Measurements from ENCODE around the gene CADM1. TPM values are rescaled to one million over a fixed set of nuclear protein-coding genes. Genes with fewer than 3 reads are reported as not detected.

Gene CADM1
- 10 to 100 TPM in 1 of 3 donors, 1 to 10 TPM in 1, under 1 TPM in 1; 0.67 to 11.7 (median 8.6) TPM for polyA plus RNA-seq

DNA sequence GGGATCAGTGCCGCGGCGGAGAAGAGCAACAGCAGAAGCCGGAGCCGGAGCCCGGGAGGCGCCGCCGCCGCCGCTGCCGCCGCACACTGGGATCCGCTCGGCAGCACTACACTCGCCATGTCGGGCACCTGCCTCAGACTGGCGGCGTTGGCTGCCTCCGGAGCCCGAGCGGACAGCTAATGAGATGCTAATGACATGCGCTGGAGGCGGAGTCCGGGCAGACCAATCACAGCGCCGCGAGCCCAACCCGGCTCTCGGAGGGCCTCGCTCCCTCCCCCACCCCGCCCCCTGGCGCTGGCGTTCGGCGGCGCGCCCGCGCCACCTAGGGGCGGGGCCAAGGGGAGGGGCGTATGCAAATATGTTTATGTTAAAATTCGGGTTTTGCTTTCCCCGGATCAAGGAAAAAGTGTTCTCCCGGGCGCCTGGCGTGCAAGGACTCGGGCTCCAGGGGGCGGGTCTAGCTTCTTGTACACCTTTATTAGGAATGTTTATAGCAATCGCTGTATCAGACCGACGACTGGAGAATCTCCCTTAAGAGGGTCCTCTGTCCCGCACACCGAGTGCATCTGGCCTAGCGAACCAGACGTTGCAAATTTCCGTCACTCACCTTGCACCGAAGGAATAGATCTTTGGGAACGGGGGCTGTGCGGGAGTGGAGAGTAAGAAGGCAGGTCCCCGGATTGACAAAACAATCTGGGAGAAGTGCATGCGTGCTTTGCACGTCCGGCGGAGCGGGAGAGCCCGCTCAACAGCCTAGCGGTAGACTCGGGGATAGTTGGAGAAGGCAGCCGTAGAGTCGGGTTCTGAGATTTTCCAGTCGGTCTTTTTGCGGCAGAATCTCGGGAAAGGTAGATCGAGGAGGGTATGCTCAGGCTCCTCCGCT lies at the start of gene CADM1:
Gene CADM1, minus strand, starts transcription at position 140 of the 883 bp plus-strand sequence.
- H3K27ac ChIP-seq (ENCODE audit: low read depth, low read length), result no peak within 1 kb of the TSS
- WGBS, 3 donors, result 0 to 2% (median 1%) methylated on average over 76 of the region's 76 CpGs

DNA sequence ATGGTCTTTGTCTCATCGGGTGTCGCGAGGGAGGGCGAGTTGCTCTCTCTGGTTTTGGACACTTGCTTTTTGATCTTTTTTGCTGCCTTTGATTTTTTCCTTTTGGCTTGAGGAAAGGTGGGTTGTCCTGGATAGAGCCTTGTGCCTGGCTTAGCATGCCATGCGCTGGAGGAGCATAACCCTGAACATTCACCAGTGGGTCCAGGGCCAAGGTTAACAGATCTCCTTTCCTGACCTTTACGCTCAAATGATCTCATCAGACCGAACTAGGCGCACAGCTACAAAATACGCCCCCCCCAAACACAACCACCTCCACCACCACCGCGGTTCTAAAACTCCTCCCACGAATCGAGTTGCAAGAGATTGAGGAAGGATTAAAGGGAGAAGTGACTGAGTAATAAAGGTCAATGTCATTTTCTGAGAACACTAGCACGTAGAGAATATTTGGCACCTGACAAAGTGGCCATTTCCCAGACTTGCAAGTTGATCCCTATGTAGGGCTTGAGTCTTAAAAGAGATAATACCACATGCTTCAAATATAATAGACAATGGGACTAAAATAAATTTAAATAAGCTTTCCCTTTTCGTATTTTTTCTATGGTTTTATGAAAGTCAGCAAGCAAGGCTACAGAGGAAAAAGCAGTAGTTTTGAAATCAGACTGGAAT lies 48.7 kb upstream of the CADM1 start:
- H3K27ac ChIP-seq (ENCODE audit: low read depth, low read length), result no peak overlapping the region
- 81 to 89% (median 86%) methylated on average over 15 of the region's 15 CpGs for WGBS, 3 donors

DNA sequence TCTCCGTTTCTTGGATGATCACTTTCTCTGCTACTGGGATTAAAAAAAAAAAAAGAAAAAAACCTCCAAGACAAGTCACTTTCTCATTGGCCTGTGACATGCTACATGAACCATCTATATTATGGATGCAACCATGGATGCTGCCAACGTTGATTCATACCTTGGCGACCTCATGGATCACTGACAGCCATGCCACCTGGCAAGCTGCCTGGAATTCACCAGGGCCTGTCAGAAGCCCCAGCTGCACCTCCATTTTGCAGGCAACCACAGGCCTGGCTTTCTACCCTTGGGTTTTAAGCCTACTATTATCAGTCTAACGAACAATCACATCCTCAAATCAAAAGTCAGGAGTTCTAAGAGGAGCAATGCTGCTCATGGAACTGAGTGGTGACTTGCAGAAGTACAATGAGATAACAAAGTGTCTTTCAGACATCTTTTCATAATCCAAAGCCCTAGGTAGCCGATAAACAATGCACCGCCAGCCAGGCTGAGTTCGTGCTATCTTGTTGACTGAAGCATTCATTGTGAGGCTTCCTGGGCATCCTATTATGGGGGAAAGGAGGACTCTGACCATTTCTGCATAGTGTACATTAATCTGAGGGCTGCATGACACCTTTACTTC lies 48.0 kb upstream of the CADM1 start:
- 80 to 91% (median 87%) methylated on average over 7 of the region's 7 CpGs for WGBS, 3 donors

DNA sequence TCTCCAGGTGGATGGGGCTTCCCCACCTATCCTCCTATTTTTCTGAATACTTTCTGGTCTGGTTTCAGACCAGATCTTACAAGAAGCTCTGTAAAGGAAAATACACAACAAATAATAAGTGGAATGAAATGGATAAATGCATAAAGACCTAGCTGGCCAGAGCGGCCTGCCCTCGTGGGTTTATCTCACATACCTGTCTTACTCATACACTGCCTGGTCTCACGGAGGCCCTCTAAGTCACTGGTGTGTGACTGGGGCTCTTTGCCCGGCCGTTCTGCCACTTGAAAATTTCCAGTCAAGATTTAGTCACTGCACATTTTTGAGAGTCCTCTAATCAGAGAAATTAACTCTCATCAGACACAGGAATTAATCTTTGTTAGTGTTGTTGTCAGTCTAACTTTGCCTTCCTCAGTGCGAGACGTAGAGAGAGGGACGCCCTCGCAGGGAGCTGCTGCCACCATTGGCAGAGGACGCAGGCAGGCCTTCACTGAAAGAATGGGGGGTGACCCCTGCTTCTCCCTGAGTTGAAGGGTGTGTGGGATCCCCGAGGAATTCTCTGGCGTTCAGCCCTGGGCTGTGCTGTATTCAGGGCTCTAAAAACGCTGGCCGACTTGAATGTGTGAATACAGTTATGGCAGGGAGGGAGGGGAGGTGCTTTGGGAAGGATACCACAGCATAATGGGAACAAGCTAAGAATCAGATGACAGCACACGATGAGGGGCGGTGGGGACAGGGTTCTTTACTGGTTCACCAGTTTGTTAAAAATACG lies 46.3 kb upstream of the CADM1 start:
- 79 to 84% (median 82%) methylated on average over 17 of the region's 17 CpGs for WGBS, 3 donors
- no peak overlapping the region for H3K27ac ChIP-seq (ENCODE audit: low read depth, low read length)

More for the DNA sequence above, 48.0 kb upstream of the CADM1 start:
- H3K27ac ChIP-seq (ENCODE audit: low read depth, low read length), result no peak overlapping the region

DNA sequence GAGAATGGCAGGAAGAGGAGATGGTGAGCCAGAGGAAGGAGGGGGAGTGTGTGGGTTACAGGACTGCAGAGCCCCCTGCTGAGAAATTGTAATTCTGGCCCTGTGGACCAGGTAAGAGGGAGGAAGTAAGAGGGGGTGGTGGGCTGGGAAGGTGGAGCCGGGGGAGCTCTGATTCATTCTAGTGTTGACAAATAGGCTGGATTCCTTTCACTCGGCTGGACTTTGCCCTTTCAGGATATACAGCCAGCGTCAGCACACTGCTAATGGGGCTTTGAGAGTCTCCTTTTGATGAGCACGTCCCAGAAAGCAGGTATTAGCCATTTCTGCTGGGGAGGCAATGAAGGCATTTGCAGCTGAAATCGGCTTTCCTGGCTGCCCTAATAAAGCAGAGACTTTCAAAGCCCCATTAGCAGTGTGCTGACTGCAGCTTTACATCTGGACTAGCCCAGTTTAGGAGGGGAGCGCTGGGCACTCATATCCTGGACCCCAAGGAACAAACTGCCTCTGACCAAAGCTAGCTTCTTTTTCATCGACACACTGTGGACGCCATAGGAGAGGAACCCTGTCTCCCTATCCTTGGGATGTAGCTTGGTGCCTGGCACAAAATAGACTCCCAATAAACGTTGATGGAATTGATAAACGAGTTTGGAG lies 44.8 kb upstream of the CADM1 start:
- whole genome bisulfite sequencing, 3 donors, result 20 to 37% (median 33%) methylated on average over 10 of the region's 10 CpGs
- H3K27ac ChIP-seq (ENCODE audit: low read depth, low read length), result no peak overlapping the region

DNA sequence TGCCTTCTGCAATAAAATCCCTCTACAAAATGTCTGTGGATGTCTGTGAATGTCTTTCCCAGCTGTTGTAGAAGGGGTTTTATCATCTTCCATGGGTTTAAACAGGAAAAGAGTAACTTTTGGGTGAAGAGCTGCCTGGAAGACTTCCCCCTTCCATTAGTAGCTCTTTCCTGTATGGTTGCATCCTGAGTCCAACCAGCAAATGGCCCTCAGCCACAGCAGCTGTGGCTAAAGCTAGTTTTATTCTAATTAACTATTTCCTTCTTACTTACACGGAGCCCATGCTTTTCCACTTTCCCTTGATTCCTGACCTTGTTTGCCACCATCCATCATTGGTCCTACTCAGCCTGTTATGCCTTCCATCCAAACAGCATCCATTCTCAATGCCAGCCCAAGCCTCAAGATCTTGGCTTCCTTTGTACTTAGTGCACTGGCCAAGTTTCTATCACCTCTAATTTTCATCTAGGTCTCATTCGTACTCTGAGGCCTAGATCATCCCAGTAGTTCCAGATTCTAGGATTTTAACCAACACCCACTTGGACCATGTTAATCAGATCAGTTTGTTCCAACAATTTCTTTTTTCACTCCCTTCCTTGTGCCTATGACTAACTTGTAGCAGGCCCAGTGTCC lies 41.5 kb upstream of the CADM1 start:
- no peak overlapping the region for H3K27ac ChIP-seq (ENCODE audit: low read depth, low read length)
- 51 to 53% (median 51%) methylated on average over 2 of the region's 2 CpGs for WGBS, 3 donors

DNA sequence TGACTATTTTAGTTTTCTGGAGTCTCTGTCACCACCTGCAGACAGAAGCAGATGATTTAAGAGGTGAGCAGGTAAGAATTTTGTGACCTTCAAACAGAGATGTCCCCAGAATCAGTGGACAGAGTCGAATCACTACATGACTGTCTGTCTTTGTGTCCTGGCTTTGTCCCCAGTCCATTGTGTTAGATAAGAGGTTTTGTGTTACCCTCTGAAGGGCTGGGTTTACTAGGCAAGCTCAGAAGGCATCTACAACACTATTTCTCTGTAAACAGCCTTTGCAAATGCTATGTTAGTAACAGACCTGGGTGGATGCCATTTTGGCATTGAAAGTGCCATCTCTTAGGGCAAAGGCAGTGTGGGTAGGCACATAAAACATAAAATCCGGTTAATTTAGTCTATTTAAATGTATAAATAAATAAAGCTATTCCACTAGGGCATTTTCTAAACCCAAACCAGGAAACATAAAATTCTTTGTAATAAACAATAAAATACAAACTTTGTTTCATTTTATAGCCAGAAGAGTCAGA lies 40.3 kb upstream of the CADM1 start:
- H3K27ac ChIP-seq (ENCODE audit: low read depth, low read length), result no peak overlapping the region
- 52 to 78% (median 69%) methylated on average over 2 of the region's 2 CpGs for WGBS, 3 donors

DNA sequence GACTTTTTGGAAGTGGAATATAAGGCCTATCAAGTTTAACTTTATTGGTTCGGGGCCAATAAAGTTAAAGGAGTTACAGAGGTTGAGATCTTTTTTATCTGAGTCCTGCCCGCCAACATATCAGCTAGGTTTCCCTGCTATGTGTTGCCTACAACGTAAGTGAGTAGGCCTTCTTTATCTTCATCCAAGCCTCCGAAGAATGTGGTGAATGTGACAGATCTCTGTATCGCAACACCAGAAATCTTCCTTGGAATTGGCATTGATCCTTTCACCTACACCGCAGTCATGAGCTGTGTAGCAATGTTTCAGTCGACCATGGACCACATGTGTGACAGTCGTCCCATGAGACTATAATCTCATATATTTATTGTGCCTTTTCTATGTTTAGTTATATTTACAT lies 37.3 kb upstream of the CADM1 start:
- no peak overlapping the region for H3K27ac ChIP-seq (ENCODE audit: low read depth, low read length)
- 70 to 92% (median 87%) methylated on average over 8 of the region's 8 CpGs for WGBS, 3 donors

DNA sequence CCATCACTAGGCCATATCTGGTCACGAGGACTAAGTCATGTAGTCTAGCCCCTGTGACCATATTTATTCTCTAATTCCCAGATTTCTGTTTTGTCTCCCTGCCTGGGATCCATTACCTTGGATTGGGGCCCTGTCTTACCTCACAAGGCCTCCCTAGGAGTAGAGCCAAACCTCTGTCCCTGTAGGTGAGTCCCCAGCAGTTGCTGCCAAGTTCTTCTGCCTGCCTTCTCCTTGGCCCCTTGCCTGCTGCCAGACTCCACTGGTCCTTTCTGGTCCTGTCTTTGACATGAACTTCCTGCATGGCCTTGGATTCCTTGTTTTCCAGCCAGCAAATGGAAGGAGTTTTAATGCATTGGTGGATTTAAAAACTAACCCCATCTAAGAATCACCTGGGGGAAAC lies 35.6 kb upstream of the CADM1 start:
- 87 to 100% (median 92%) methylated on average over 1 of the region's 1 CpG for WGBS, 3 donors

DNA sequence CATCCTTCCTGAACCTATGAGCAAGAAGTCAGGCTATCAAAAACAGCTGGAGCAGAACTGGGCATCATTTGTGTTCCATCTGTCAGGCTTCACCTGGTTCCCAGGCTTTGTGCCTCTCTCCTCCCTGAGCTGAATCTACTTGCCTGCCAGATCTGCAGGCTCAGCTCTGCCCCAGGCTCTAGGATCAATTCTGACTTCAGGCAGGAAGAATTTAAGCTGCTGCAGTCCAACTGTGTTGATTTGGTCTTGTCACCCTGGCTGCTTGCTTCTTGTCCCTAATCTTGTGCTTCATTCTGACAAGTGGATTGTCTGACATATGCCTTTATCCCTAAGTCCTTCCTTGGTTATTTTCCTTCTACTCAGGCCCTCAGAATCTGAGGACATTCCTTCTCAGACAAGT lies 31.6 kb upstream of the CADM1 start:
- H3K27ac ChIP-seq (ENCODE audit: low read depth, low read length), result no peak overlapping the region

More for the DNA sequence above, 35.6 kb upstream of the CADM1 start:
- H3K27ac ChIP-seq (ENCODE audit: low read depth, low read length), result no peak overlapping the region

DNA sequence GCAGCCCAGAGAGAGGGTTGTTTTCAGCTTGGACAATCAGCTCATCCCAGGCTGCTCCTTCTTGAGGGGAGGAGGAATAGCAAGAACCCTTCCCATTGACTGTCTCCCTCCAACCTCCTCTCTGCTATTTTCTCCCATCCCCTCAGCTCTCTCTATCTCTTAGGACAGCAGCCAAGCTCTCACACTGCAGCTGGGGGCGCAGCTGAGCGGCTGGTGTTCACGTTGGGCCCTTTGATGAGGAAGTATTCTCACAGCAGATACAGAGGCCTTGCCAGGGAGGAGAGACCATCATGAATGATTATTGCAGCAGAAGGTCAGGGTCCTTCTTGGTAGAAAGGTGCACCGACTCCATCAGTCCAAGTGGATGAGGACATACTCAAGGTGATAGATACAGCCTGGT lies 26.5 kb upstream of the CADM1 start:
- WGBS, 3 donors, result 42 to 54% (median 43%) methylated on average over 4 of the region's 4 CpGs
- H3K27ac ChIP-seq (ENCODE audit: low read depth, low read length), result no peak overlapping the region

DNA sequence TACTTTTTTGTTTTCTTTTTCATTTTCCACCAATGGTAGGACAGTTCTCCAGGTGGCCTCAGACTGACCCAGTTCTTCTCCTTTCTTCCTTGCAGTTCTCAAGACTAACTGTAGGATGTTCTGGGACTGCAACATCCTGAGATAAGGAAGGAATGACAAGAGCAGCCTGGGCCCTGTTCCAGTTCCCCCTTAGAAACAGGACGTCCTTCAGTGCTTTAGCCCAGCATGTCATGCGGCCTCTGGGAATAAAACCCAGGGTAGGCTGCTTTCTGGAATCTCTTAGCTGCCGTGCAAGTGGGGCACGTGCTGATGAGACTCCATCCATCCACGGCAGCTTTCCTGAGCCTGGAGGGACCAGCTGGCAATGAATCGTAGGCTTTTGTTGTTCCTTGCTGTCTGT lies 24.0 kb upstream of the CADM1 start:
- H3K27ac ChIP-seq (ENCODE audit: low read depth, low read length), result no peak overlapping the region
- WGBS, 3 donors, result 37 to 55% (median 54%) methylated on average over 6 of the region's 6 CpGs

DNA sequence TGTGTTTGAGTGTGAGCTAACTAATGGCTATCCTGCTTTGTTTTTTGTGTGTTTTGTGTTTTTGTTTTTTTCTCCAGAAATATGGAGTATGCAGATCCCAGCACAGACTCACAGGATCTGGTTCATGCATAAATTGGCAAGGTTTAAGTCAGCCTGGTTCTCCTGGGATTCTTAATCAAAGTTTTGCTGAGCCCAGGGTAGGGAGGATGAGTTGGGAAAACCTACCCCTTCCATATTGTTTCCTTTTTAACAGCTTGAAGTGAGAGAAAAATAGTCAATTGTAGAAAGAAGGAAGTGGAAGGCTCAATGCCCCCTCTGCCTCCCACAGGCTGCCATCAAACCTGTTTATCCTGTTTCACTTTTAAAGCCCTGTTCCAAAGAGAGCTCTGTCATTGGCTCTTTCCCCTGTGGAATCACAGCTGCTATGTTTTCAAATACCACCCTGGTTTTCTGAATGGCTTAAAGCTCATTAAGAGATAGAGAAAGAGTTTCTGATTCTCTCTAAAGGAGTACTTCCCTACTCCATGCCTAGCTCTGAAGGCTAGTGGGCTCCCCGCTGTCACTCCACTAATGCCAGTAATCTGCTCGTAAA lies 23.4 kb upstream of the CADM1 start:
- no peak overlapping the region for H3K27ac ChIP-seq (ENCODE audit: low read depth, low read length)
- 71 to 95% (median 91%) methylated on average over 2 of the region's 2 CpGs for WGBS, 3 donors

DNA sequence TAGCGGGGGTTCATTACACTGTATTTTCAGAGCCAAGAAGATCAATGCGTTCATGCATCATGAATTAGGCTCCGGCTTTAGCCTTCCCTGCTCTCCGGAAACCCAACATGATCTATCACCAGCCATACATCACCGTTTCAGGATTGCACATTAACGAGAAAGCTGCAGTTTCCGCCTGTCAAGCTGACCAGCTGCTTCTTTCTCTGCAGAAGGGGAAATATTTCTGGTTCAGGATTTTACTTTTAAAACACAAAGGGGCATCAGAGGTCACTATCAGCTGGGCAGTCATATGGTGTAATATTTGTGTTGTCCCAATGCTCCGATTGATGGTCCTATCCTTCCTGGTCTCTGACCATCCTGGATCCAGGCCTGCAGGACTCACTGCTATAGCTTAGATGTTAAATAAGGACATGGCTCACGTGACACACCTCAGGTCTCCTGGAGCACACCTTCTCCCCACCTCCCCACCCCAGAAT lies 21.4 kb upstream of the CADM1 start:
- WGBS, 3 donors, result 47 to 76% (median 68%) methylated on average over 9 of the region's 9 CpGs

DNA sequence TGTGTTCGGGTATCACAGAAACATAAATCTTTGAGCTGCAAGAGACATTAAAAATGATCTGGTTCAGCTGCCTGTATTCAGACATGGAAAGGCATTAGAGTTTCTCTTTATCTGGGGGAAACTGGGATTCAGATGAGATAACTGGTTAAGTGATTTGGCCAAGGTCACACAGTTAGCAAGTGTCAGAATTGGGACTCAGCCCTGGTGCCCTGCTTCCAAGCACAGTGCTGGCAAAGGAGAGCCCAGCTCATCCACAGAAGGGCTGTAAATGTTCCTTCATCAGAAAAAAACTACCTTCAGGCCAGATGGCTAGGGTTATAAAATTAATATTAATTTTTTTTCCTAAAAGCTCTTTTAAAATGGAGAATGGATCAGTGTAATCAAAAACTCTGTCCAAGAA lies 20.4 kb upstream of the CADM1 start:
- WGBS, 3 donors, result 0 to 88% (median 51%) methylated on average over 1 of the region's 1 CpG
- H3K27ac ChIP-seq (ENCODE audit: low read depth, low read length), result no peak overlapping the region

More for the DNA sequence above, 21.4 kb upstream of the CADM1 start:
- H3K27ac ChIP-seq (ENCODE audit: low read depth, low read length), result no peak overlapping the region

DNA sequence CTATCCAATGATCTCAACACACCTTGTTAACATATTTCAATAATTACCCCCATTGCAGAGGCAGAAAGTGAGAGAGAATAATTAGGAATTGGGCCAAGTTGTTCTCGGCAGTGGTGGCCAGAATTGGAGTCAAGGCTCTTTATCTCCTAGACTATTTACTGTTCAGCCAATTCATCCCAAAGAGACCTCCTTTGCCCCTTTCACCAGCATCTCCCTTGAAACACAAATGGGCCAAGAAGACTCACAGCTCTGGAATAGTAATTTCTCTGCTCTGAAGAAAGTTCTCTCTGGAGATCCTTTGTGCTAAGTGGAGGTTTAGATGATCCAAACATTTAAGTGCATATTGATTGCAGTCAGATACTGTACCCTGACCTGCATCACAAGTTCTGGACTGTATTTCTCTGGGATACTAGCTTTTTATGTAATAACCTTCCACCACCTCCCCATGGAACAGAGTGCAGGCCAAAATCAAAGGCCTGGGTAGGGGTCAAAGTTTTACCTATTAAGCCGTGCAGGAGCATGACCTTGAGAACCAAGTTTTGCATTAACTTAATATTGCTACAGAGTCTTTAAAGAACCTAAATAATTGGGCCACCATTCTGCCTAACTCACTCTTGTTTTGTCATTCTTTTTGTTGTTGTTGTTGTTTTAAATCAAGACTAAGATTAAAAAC lies 19.6 kb upstream of the CADM1 start:
- no peak overlapping the region for H3K27ac ChIP-seq (ENCODE audit: low read depth, low read length)
- 31 to 84% (median 69%) methylated on average over 2 of the region's 2 CpGs for WGBS, 3 donors

All from adipose tissue (tissue), 3 donors.